MM.1S (cell line): ENCODE measurements around the gene FEM1A.
"Not testable (repeated sequence)": the region's sequence is repeated elsewhere in the genome, so short reads cannot be mapped to it uniquely, and the experiment has no call there.

Experiments used
- CTCF ChIP-seq: fragments of 300-600 bp; sonication (generic); IDR thresholded peaks from 2 replicates; pipeline ENCODE4 v1.5.1; 2016; ENCODE audit warnings: antibody characterized with exemption, low read length, mixed read lengths
- EZH2 ChIP-seq: fragments of 300-600 bp; sonication (generic); optimal IDR thresholded peaks from 2 replicates; pipeline ENCODE3; 2017; ENCODE audit warnings: low read depth, mild to moderate bottlenecking, antibody characterized with exemption, low read length, mixed read lengths

GRCh38 chr19:4831979-4832340, 40.4 kb downstream of the FEM1A start:
- not testable (repeated sequence) for TF ChIP-seq EZH2, CTCF
